ENCODE measurements around the gene GLP1R.

Gene GLP1R

DNA sequence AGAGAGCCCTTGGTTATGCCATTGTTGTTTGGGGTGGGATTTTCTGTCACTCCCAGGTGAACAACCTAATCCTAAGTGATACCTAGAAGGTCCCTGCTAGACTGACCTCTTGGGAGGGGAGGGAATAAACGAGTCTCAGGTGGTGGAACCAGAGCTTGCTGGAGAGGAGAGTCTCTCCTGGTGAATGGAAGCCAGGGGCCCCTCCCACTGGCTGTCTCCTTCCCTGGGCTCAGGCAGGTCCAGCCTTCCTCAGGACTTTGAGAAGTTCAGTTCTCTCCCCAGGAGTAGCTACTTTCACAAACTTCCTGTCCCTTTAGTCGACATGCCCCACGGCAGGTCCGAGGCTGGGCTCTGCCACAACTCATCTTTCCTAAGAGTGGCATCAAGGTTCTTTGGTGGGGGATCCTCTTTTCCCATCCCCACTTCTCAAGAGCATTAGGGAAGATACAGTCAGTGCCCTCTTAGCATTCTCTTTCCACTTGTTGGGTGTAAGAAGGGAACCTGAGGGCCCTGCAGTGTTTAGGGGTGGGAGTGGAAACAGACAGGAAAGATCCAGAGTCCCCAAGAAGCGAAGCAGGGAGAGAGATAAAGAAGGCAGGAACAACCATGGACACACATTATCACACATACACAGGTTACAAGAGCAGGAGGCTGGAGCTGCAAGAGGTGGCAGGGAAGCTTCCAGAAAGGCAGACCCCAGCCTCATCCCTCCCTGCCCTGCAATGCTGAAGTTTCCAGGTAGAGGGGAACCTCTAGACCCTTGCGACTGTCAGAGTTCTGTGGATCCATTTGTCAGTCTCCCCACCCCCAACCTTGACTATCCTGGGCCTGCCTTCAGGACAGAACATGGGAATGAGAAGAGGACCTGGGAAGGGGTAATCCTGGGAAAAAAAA, 900 bp upstream of the GLP1R start:
- FAIRE-seq, result no peak

DNA sequence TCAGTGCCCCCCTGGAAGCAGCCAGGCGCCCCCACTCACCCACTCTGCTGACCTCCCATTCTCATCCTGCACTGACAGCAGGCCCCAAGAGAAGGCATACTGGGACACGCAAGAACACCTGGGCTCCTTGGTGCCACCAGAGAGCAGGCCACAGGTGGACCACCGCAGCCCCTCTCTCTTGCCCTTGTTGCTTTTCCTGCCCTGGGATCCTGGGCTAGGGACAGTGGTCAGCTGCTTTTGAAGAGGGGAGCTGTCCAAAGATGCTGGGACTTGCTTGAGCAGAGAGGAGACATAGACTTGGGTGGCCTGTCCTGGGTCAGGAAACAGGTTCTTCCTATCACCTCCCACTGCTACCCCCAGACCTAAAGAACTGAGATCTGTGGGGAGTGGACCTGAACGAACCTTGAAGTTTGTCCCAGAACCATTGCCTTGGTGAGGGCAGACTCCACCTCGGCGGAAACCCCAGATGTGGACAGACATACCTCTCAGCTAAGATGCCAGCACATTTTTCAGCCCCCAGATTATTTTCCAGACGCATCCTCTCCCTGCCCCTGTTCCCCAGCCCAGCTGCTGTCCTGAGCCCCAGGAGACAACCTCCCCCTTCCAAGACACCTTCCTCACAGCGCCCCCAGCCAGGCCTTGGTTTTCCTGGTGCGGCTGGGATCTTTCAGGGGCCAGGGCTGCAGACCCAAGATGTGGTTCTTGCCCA, 1.1 kb downstream of the GLP1R start:
- FAIRE-seq, result no peak

DNA sequence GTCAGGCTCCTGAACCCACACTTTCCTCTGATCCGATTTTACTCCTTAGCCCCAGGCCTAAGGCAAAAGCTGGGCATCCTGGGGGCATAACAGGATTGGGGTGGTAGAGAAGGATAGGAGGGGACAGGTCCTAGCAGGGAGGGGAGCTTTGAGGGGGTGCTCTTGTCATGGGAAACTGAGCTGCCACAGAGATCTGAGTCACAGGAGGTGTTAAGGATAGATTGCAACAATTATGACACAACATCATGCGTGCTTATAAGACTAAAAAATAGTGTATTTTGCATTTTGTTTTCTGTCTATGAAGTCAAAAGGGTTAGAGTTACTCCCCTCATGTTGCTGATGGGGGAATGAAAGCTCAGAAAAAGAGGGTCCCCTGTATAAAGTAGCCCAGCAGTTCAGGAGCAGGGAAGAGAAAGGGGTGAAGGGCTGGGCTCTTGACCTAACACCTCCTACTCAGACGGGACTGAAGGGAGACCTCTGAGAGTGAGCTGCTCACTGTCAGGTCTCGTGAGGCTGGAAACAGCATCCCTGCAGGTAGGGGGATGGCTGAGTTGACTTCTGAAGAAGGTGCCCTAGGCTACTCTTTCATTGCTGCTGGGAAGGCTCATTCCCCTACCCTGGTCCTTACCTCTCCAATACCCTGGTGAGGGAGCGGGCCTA, 2.0 kb downstream of the GLP1R start:
- no peak for FAIRE-seq

GRCh38 chr6:39051399-39052122, 3.0 kb downstream of the GLP1R start:
- no peak for FAIRE-seq

GRCh38 chr6:39053016-39053624, 4.5 kb downstream of the GLP1R start:
- FAIRE-seq, result no peak

GRCh38 chr6:39053854-39054576, 5.4 kb downstream of the GLP1R start:
- FAIRE-seq, result no peak

DNA sequence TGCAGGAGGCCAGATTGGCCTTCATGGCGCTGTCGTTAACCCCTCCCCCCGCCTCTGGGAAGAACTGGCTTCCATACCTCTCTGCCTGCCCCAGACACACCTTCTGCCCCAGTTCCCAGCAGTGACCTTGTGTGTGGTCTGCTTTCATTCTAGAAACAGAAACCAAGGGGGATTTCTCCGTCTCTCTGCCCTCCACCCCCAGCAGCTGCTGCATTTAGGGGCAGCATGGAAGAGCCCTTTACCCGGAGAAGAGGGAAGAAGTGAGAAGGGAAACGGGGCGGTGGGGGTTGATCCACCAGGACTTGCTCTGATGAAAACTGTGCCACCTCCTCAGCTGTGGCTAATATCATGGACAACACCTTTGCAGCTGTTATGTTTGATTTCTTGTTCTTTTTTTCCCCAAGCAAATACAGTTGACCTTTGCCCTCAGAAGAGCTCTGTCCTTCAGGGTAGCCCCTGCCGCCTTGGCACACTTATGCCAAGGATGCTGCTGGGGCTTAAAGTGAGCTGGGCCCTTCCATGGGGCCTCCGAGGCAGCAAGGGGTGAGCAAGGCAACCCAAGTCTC, 6.1 kb downstream of the GLP1R start:
- FAIRE-seq, result no peak

- FAIRE-seq, result no peak
These were observed 7.1 kb downstream of the GLP1R start for GRCh38 chr6:39055661-39056060.

GRCh38 chr6:39056191-39056590, 7.6 kb downstream of the GLP1R start:
- FAIRE-seq, result no peak

DNA sequence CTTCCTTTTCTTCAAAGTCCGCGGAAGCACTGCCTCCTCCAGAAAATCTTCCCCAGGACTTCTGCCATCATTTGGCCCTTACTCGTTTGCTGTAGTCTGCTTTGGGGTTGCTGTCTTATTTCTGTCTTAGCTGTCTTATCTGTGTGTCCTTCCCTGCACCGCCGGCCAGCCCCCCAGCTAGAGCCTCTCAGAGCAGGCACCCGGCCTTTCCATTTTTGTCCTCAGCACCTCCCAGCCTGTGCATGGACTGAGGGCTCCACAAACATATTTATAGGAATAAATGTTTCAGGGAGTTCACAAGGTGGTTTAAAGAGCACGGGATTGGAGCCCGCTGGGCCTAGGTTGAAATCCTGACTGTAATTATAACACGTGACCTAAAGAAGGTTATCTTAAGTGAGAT, 8.1 kb downstream of the GLP1R start:
- no peak for FAIRE-seq

- FAIRE-seq, result no peak
These were observed 8.9 kb downstream of the GLP1R start for GRCh38 chr6:39057251-39058155.

GRCh38 chr6:39058471-39059147, 10.0 kb downstream of the GLP1R start:
- FAIRE-seq, result no peak

DNA sequence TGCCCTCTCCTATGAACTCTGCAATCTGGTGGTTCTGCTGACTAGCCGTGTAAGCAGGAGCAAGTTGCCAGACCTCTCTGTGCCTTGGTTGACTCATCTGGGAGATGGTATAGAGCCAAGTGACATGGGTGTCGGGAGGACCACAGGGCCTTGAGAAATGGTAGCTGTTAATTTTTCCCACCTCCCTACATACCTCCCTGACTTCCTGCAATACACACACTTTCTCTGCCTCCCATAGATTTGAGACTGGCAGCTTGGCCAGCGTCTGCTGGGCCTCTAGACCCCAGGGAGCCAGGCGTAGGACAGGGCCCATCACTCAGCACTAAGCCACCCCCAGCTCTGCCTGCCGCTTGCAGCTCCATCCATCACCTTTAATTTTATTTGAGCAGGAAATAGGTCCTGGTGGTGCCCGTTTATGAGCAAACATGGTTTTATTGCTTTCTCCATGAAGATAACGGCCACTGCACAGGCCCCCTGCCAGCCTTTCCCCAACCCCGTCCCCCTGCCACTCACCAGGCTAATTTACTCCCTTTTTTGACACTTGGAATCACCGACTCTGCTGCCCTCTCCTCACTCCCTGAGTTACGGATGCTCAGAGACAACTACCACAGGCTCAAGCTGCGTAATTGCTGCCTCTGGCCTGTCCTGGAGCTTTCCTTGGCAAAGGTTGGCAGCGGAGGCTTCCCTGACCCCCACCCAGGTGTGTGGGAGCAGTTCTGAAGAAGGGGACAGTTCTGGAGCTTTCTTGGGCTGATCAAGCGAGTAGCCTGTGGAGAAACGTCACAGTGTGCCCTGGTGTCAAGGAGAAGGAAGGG, 11.1 kb downstream of the GLP1R start:
- FAIRE-seq, result no peak

DNA sequence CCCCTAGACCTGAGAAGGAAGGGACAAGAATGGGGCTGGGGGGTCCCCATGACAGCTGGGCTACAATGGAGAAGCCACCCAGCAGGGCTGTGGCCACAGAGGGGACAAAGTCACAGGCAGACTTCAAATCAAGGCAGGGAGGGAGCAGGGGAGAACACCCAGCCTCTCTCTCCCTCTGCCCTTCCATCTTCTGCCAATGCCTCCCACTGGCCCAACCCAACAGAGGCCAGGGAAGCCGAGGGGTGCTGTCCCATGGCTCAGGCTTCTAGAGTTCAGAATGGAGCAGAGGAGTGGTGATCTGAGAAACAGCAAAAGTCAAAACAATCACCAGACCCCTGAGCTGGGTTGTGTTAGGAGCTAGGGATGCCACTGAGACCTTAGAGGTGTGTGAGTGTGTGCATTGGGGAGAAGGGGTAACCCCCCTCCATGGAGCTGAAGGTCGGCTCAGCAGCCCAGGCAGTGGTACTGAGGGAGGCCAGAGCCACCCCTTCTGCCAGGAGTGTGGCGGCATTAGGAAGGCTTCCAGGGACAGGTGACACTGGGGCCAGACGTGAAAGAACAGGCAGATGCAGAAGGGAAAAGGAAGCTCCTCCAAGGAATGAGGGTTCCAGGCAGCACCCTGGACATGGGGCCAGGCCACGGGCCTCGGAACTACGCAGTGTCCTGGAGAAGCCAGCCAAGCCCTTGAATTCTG, 12.0 kb downstream of the GLP1R start:
- FAIRE-seq, result no peak

DNA sequence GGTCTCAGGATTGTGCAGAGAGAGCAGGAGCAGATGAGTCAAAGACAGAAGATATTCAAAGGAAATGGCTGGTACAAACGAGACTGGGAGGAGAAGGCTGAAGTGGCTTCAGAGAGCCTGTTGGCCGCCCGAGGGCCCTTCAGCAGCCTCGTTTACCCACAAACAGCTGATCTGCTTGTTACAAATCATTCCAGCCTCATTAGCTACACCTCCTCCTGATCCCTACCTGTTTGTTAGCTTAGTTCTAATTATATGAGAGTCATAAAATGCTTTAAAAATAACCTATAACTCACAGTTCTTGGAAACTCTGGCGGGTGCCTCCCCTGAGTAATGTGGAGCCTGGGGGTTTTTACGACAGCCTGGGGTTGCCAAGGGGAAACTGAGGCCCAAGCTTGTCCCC, 12.6 kb downstream of the GLP1R start:
- FAIRE-seq, result no peak

- no peak for FAIRE-seq
These were observed 13.0 kb downstream of the GLP1R start for GRCh38 chr6:39061588-39061987.

- FAIRE-seq, result no peak
These were observed 13.6 kb downstream of the GLP1R start for GRCh38 chr6:39062014-39062740.

DNA sequence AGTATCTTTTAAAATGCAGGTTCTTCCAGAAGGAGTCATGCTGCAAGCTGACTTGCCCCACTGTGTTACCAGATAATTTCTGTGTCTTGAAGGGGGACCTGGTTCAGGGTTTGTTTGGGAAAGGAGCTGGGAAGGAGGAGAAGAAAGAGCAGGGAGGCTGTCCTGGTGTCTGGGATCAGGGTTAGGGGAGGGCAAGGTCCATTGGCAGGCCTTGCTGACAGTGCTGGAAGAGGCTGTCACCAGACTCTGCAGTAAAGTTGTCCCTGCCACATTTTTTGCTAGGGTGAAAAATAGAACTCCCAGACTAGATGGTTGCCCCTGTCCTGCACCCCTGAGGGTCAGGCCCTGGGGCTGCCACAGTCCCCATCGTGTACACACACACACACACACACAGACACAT, 14.9 kb downstream of the GLP1R start:
- FAIRE-seq, result no peak

All from G401.6 (cell line).